HG03442 (cell line): ENCODE data around the gene NPAS3.

Experiments
- ATAC-seq: cut with Tn5 transposase; IDR thresholded peaks from one replicate; pipeline ENCODE4 v1.9.1; 2021; ENCODE audit warnings: mild to moderate bottlenecking, moderate library complexity; ENCODE audit not compliant: unreplicated experiment

Gene NPAS3

GRCh38 chr14:33842299-33842698 is 903.6 kb downstream of the NPAS3 start:
- no peak for ATAC-seq

GRCh38 chr14:33844118-33844517 is 905.4 kb downstream of the NPAS3 start:
- ATAC-seq = no peak

GRCh38 chr14:33846100-33846824 is 907.6 kb downstream of the NPAS3 start:
- no peak for ATAC-seq

GRCh38 chr14:33847066-33847465 is 908.4 kb downstream of the NPAS3 start:
- no peak for ATAC-seq

- no peak for ATAC-seq
These were observed 909.3 kb downstream of the NPAS3 start for GRCh38 chr14:33848009-33848408.

GRCh38 chr14:33848706-33849454 is 910.2 kb downstream of the NPAS3 start:
- ATAC-seq = no peak

GRCh38 chr14:33849455-33849801 is 910.7 kb downstream of the NPAS3 start:
- no peak for ATAC-seq

- ATAC-seq = no peak
These were observed 912.1 kb downstream of the NPAS3 start for GRCh38 chr14:33850826-33851225.

- no peak for ATAC-seq
These were observed 912.7 kb downstream of the NPAS3 start for GRCh38 chr14:33851366-33851765.

GRCh38 chr14:33851931-33852330 is 913.3 kb downstream of the NPAS3 start:
- ATAC-seq = no peak
